H1 (cell line): ENCODE results near the gene NCKIPSD. TPM values are rescaled to one million over a fixed set of nuclear protein-coding genes. Genes with fewer than 3 reads are reported as not detected.

ENCODE experiments used
- CTCF ChIA-PET: fragments of 300-600 bp; sonication (Branson Sonifier 250); formaldehyde crosslinking; loops from one replicate; lab custom pipeline; 2021; ENCODE audit not compliant: partially characterized antibody; lab: Charles Lee
- POLR2A ChIA-PET: fragments of 300-600 bp; sonication (Branson Sonifier 250); formaldehyde crosslinking; loops from one replicate; lab custom pipeline; 2021; ENCODE audit warnings: inconsistent platforms; ENCODE audit not compliant: partially characterized antibody; lab: Charles Lee
- DNase-seq, 2 experiments: peaks; one replicate each; pipeline versions ENCODE4 v3.0.0 to v3.0.0-alpha.2; 2010 to 2022; ENCODE audit warnings: low spot score in 2 of 2, low read depth in 1 of 2, mixed read lengths in 1 of 2
- FAIRE-seq: peaks from 2 replicates; lab custom pipeline; 2011; peaks lifted over from hg19 to GRCh38; lab: Jason Lieb, UNC
- H2AFZ ChIP-seq: 2 replicates; pipeline ENCODE4 v1.8.1; 2012; ENCODE audit warnings: low read length, inconsistent platforms
- H2AK5ac ChIP-seq: 2 replicates; pipeline ENCODE4 v1.6.1; 2013; ENCODE audit warnings: low read depth, low read length
- H2BK120ac ChIP-seq: replicated peaks from 2 replicates; pipeline ENCODE3; 2013; ENCODE audit warnings: low read depth, low read length, inconsistent platforms
- H2BK12ac ChIP-seq: 2 replicates; pipeline ENCODE4 v1.6.1; 2013; ENCODE audit warnings: low read depth, low read length
- H2BK15ac ChIP-seq: 2 replicates; pipeline ENCODE4 v1.6.1; 2013; ENCODE audit warnings: low read length
- H2BK20ac ChIP-seq: 2 replicates; pipeline ENCODE4 v1.6.1; 2013; ENCODE audit warnings: low read length
- H2BK5ac ChIP-seq: 2 replicates; pipeline ENCODE4 v1.6.1; 2013; ENCODE audit warnings: low read depth, low read length
- H3K14ac ChIP-seq: 2 replicates; pipeline ENCODE4 v1.6.1; 2013; ENCODE audit warnings: inconsistent platforms; ENCODE audit not compliant: insufficient read length
- H3K18ac ChIP-seq: 2 replicates; pipeline ENCODE4 v1.6.1; 2013; ENCODE audit warnings: low read length; ENCODE audit errors: extremely low read depth
- H3K23ac ChIP-seq: 2 replicates; pipeline ENCODE4 v1.6.1; 2013; ENCODE audit warnings: inconsistent platforms; ENCODE audit not compliant: insufficient read length
- H3K23me2 ChIP-seq: 2 replicates; pipeline ENCODE4 v1.6.1; 2013; ENCODE audit warnings: low read depth, low read length
- H3K27ac ChIP-seq: 2 replicates; pipeline ENCODE4 v1.6.1; 2011; ENCODE audit warnings: low read depth, low read length, inconsistent platforms
- H3K27me3 ChIP-seq, 4 experiments: replicated peaks in 1 of 4; 1 replicate in 1 of 4; 2 replicates in 3 of 4; pipeline versions ENCODE4 v1.6.1 to v1.8.1; 2011 to 2013; ENCODE audit warnings: low read length in 3 of 4, mild to moderate bottlenecking in 3 of 4, inconsistent platforms in 2 of 4, mixed read lengths in 2 of 4, moderate library complexity in 1 of 4; ENCODE audit not compliant: control insufficient read depth in 3 of 4, insufficient read depth in 3 of 4; ENCODE audit errors: extremely low read depth in 1 of 4
- H3K36me3 ChIP-seq, 4 experiments: 2 replicates each; pipeline versions ENCODE4 v1.6.1 to v1.8.1; 2011 to 2013; ENCODE audit warnings: mild to moderate bottlenecking in 4 of 4, low read length in 3 of 4, moderate library complexity in 2 of 4, control low read depth in 1 of 4, inconsistent platforms in 1 of 4; ENCODE audit not compliant: insufficient read depth in 4 of 4, control insufficient read depth in 2 of 4
- H3K4ac ChIP-seq: replicated peaks from 2 replicates; pipeline ENCODE3; 2013; ENCODE audit warnings: low read length, low read depth, mixed read lengths, inconsistent platforms; ENCODE audit not compliant: insufficient read length
- H3K4me1 ChIP-seq, 4 experiments: replicated peaks in 1 of 4; 1 replicate in 1 of 4; 2 replicates in 3 of 4; pipeline versions ENCODE4 v1.6.1 to v1.8.1; 2011 to 2013; ENCODE audit warnings: low read length in 3 of 4, inconsistent platforms in 2 of 4, mixed read lengths in 1 of 4; ENCODE audit not compliant: insufficient read depth in 4 of 4, control insufficient read depth in 3 of 4
- H3K4me2 ChIP-seq, 2 experiments: 2 replicates each; pipeline versions ENCODE4 v1.6.1 to v1.8.1; 2011 to 2013; ENCODE audit warnings: low read depth in 2 of 2, low read length in 2 of 2, control low read depth in 1 of 2, inconsistent platforms in 1 of 2, mild to moderate bottlenecking in 1 of 2; ENCODE audit not compliant: insufficient read depth in 1 of 2
- H3K4me3 ChIP-seq, 4 experiments: fragments of 200-600, 300-600 bp in 1 of 4; sonication (generic), shearing (Covaris generic), sonication (Bioruptor Twin) in 1 of 4; 2 replicates each; pipeline versions ENCODE4 v1.5.1 to v1.8.1; 2011 to 2016; ENCODE audit warnings: low read length in 4 of 4, low read depth in 3 of 4, control low read depth in 2 of 4, inconsistent platforms in 2 of 4, mild to moderate bottlenecking in 2 of 4, mixed read lengths in 1 of 4, moderate library complexity in 1 of 4; ENCODE audit not compliant: insufficient read depth in 2 of 4; ENCODE audit errors: extremely low read depth in 1 of 4
- H3K56ac ChIP-seq: replicated peaks from 2 replicates; pipeline ENCODE3; 2013; ENCODE audit warnings: low read depth, mild to moderate bottlenecking, mixed read lengths, low read length, inconsistent platforms; ENCODE audit not compliant: insufficient read length
- H3K79me1 ChIP-seq: 2 replicates; pipeline ENCODE4 v1.6.1; 2013; ENCODE audit warnings: low read depth, low read length, control low read depth
- H3K79me2 ChIP-seq, 2 experiments: 2 replicates each; pipeline versions ENCODE4 v1.6.1 to v1.8.1; 2012 to 2013; ENCODE audit warnings: low read length in 2 of 2, mild to moderate bottlenecking in 2 of 2, inconsistent platforms in 1 of 2; ENCODE audit not compliant: insufficient read depth in 2 of 2, control insufficient read depth in 1 of 2
- H3K9ac ChIP-seq, 4 experiments: replicated peaks in 1 of 4; 1 replicate in 1 of 4; 2 replicates in 3 of 4; pipeline versions ENCODE4 v1.6.1 to v1.8.1; 2011 to 2013; ENCODE audit warnings: low read depth in 3 of 4, low read length in 3 of 4, control low read depth in 2 of 4, mild to moderate bottlenecking in 2 of 4, moderate library complexity in 2 of 4, inconsistent platforms in 1 of 4; ENCODE audit errors: extremely low read depth in 1 of 4
- H3K9me3 ChIP-seq, 2 experiments: 2 replicates each; pipeline versions ENCODE4 v1.6.1 to v1.8.1; 2012 to 2013; ENCODE audit warnings: mild to moderate bottlenecking in 2 of 2, moderate library complexity in 2 of 2, control low read depth in 1 of 2, inconsistent platforms in 1 of 2, low read depth in 1 of 2, low read length in 1 of 2, mixed read lengths in 1 of 2; ENCODE audit not compliant: insufficient read depth in 2 of 2
- H4K20me1 ChIP-seq, 2 experiments: replicated peaks in 1 of 2; 2 replicates each; pipeline versions ENCODE3 to v1.8.1; 2011 to 2013; ENCODE audit warnings: inconsistent platforms in 2 of 2, low read length in 2 of 2, mild to moderate bottlenecking in 1 of 2; ENCODE audit not compliant: insufficient read depth in 2 of 2, control insufficient read depth in 1 of 2
- H4K5ac ChIP-seq: 2 replicates; pipeline ENCODE4 v1.6.1; 2013; ENCODE audit warnings: low read length, low read depth, mixed read lengths, inconsistent platforms; ENCODE audit not compliant: insufficient read length
- H4K8ac ChIP-seq: 2 replicates; pipeline ENCODE4 v1.8.0; 2013; ENCODE audit warnings: mild to moderate bottlenecking, moderate library complexity, low read length, inconsistent platforms; ENCODE audit not compliant: insufficient read depth; ENCODE audit errors: extremely low read depth
- H4K91ac ChIP-seq: replicated peaks from 2 replicates; pipeline ENCODE3; 2013; ENCODE audit warnings: low read length, mixed read lengths, inconsistent platforms; ENCODE audit not compliant: insufficient read length
- E2F6 ChIP-seq: IDR thresholded peaks from 2 replicates; pipeline ENCODE4 v1.6.1; 2012; ENCODE audit warnings: inconsistent platforms
- GABPA ChIP-seq: IDR thresholded peaks from 2 replicates; pipeline ENCODE4 v1.6.1; 2011; ENCODE audit warnings: mild to moderate bottlenecking, low read length, moderate library complexity, borderline replicate concordance; ENCODE audit not compliant: insufficient read depth
- JUN ChIP-seq: IDR thresholded peaks from 2 replicates; pipeline ENCODE4 v1.6.1; 2011; ENCODE audit warnings: low read depth, mild to moderate bottlenecking, improper control_type of control experiment, low read length
- JUND ChIP-seq: IDR thresholded peaks from 2 replicates; pipeline ENCODE4 v1.6.1; 2011; ENCODE audit warnings: mild to moderate bottlenecking, improper control_type of control experiment, low read length
- POLR2A ChIP-seq, 2 experiments: IDR thresholded peaks; 1 replicate in 1 of 2; 2 replicates in 1 of 2; pipeline ENCODE4 v1.6.1; 2011; ENCODE audit warnings: low read depth in 2 of 2, low read length in 2 of 2, mild to moderate bottlenecking in 2 of 2; ENCODE audit errors: control extremely low read depth in 1 of 2
- POLR2AphosphoS5 ChIP-seq: IDR thresholded peaks from 2 replicates; pipeline ENCODE4 v1.6.1; 2011; ENCODE audit warnings: low read depth, low read length
- RAD21 ChIP-seq, 2 experiments: IDR thresholded peaks in 1 of 2; conservative IDR thresholded peaks in 1 of 2; 2 replicates each; pipeline ENCODE4 v1.6.1; 2011; ENCODE audit warnings: low read depth in 2 of 2, low read length in 2 of 2, improper control_type of control experiment in 1 of 2, inconsistent platforms in 1 of 2, mild to moderate bottlenecking in 1 of 2, moderate library complexity in 1 of 2
- RNF2 ChIP-seq: fragments of 200-900, 300-1000 bp; sonication (generic); IDR thresholded peaks from 2 replicates; pipeline ENCODE4 v1.7.1; 2016; ENCODE audit warnings: borderline replicate concordance, low read depth, mild to moderate bottlenecking, antibody characterized with exemption, low read length; ENCODE audit not compliant: poor library complexity, severe bottlenecking; ENCODE audit errors: missing control alignments
- TAF1 ChIP-seq: IDR thresholded peaks from 2 replicates; pipeline ENCODE4 v1.6.1; 2011; ENCODE audit warnings: mild to moderate bottlenecking, low read depth, low read length
- WGBS, 2 experiments: shearing (Covaris generic) in 1 of 2; methylation state at CpG; one replicate each; pipeline versions ENCODE4 v1.1.6 to v1.1.7; 2013 to 2015; ENCODE audit warnings: low lambda C conversion rate in 2 of 2, mixed read lengths in 2 of 2, inconsistent platforms in 1 of 2, low coverage in 1 of 2, missing lambda C conversion rate in 1 of 2; ENCODE audit not compliant: insufficient replicate concordance in 2 of 2, insufficient coverage in 1 of 2, insufficient read length in 1 of 2; ENCODE audit errors: extremely low coverage in 1 of 2, missing lambda C conversion rate in 1 of 2; 5-methylcytosine and 5-hydroxymethylcytosine counted together
- polyA plus RNA-seq, 7 experiments: library from polyadenylated mRNA; depleted of rRNA in 3 of 7; stranded (reverse) in 5 of 7; unstranded in 2 of 7; fragments of >200 nt in 5 of 7; fragments of 200-250 nt in 2 of 7; gene quantifications; 1 replicate in 5 of 7; 2 replicates in 1 of 7; 4 replicates in 1 of 7; pipeline versions ENCODE4 v1.2.1 to v1.2.3, GENCODE V29; 2011 to 2013; ENCODE audit warnings: missing spikeins in 2 of 7, mixed read lengths in 2 of 7
- total RNA-seq: library from RNA; stranded (reverse); fragmentation: NEBNext Ultra II Directional; extraction: Animal tissue kit (Norgen Biotek cat#: 25700); gene quantifications from 2 replicates; pipeline ENCODE4 v1.2.1, GENCODE V29; 2021

NCKIPSD gene
- total and polyA plus RNA-seq, 2 of the 8 experiments (the other 6 are each of a cell fraction or from before 2014, with no cell fraction given): 34.7 to 91.8 TPM

DNA sequence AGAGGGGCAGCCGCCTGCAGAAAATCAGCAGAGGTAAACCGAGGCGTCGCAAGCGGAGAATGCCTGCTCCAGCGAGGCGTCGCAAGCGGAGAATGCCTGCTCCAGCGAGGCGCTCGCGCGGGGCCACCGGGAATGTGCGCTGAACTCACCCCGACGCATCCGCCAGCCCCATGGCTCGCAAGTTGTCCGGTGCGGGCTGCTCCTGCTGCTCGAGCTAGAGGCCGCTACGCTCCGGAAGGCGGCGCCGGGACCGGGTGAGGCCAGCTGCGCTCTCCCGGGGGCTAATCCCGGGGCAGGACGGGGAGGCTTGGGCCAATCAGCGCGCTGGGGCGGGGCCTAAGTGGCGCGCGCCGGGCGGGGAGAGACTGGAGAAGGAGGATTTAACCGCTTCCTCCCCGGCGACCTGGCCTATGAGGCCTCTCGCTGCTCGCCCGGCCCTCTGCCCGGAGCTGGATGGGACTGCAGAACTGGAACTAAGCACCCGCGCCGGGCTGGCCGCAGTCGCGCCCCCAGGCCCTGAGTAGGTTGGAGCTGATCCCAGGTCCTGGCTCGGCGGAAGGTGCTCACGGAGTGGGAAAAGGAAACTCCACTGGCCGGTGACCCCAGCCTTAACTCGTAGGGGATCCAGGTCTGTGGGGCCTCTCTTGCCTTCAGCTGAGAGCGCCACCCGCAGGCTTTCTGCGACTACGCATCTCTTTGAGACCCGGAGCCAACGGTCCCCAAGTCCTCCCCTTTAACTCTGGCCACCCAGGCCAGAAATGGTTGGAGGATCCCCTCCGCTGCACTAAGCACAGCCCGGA, 50.3 kb downstream of the NCKIPSD start, which contains the start of gene SLC26A6:
Gene SLC26A6 (minus strand): TSS at position 240 of the 800 bp plus-strand sequence. CDS start 68 bp downstream, at position 172.
- POLR2A ChIA-PET: interaction anchor here (0.5 to 9.8 kb wide), 30 partner anchors 10 to 385 kb away, joined by 3 to 111 read pairs (median 4); partner anchors contain the start of genes CELSR3, IP6K2, PFKFB4 and PRKAR2A
- TF ChIP-seq POLR2A (IDR thresholded peaks at IDR 0.05; ENCODE audit: control extremely low read depth in 1 of 2, low read depth in 2 of 2, low read length in 2 of 2) (peak in 1 of 2 experiments; percentile 81; a peak in 1 of 3 replicates), GABPA (peak; percentile 29; the same call in 1 of the 2 replicates), JUND (no peak), JUN (no peak), E2F6 (no peak; the same call in 1 of the 2 replicates), TAF1 (peak; percentile 86), RAD21 (IDR thresholded peaks at IDR 0.05 in 1 of 2, conservative IDR thresholded peaks at IDR 0.05 in 1 of 2; ENCODE audit: low read depth in 2 of 2, low read length in 2 of 2) (peak; percentile 55 to 67), RNF2 (no peak), POLR2AphosphoS5 (peak; percentile 64)

More for the DNA sequence above, 50.3 kb downstream of the NCKIPSD start, which contains the start of gene SLC26A6:
- Histone ChIP-seq H4K5ac (peak within 1 kb of the TSS; percentile 84), H3K14ac (no peak within 1 kb of the TSS), H3K79me2 (peaks cover 0 to 9% of the 10 kb centered on the region in 2 experiments; a peak in 1 of 4 replicates), H2BK120ac (no peak within 1 kb of the TSS), H4K8ac (peak within 1 kb of the TSS; percentile 87; the same call in 1 of the 2 replicates), H3K4me1 (peaks cover 3 to 6% (median 5%) of the 10 kb centered on the region in 4 experiments), H3K27ac (peak within 1 kb of the TSS; percentile 58; the same call in 1 of the 2 replicates), H3K36me3 (peaks cover 9 to 32% (median 21%) of the 10 kb centered on the region in 4 experiments), H3K4me3 (peak within 1 kb of the TSS; percentile 75 to 84 (median 84)), H2BK15ac (no peak within 1 kb of the TSS), H2BK12ac (no peak within 1 kb of the TSS; the same call in 1 of the 2 replicates), H2BK20ac (no peak within 1 kb of the TSS), H3K4me2 (peak within 1 kb of the TSS; percentile 38 to 84), H3K9me3 (no peaks in the 10 kb centered on the region), H3K23me2 (peaks cover 2% of the 10 kb centered on the region; the same call in 1 of the 2 replicates), H2BK5ac (peak within 1 kb of the TSS; percentile 90), H3K9ac (peak within 1 kb of the TSS; percentile 53 to 78 (median 72); a peak in 6 of 7 replicates), H3K27me3 (no peaks in the 10 kb centered on the region; a peak in 1 of 7 replicates), H3K79me1 (peaks cover 7% of the 10 kb centered on the region), H3K23ac (no peak within 1 kb of the TSS), H3K56ac (peak within 1 kb of the TSS; percentile 87), H3K4ac (peak within 1 kb of the TSS; percentile 27), H4K20me1 (peaks cover 3 to 27% of the 10 kb centered on the region in 2 experiments), H2AFZ (0 out of 2 replicates have a peak within 1 kb of the TSS, but pooled peaks have one; percentile 10), H3K18ac (peak within 1 kb of the TSS; percentile 95), H2AK5ac (no peak within 1 kb of the TSS), H4K91ac (peak within 1 kb of the TSS; percentile 83)
- FAIRE-seq (no peak), DNase-seq (peak; percentile 90 to 98)
- CTCF ChIA-PET: interaction anchor here (0.6 to 5.8 kb wide), 35 partner anchors 10 to 447 kb away, joined by 3 to 49 read pairs (median 4); partner anchors contain the start of genes CDC25A, CELSR3, PFKFB4 and TMEM89
- WGBS, 2 experiments: 1% methylated on average over 53 of the region's 68 CpGs; no CpG with 5 or more reads in 1 of the 2 experiments
